A673 (cell line): Measurements from ENCODE around the gene VWA8. TPM values are rescaled to one million over a fixed set of nuclear protein-coding genes. Genes with fewer than 3 reads are reported as not detected.

Experiments used
- BruUV-seq: library from RNA; stranded (reverse); fragments of 400-500 nt; replicated peaks from 2 replicates; lab custom pipeline; 2021; lab: Mats Ljungman, UMichigan
- CTCF ChIA-PET: fragments of 300-600 bp; sonication (Branson Sonifier 250); formaldehyde crosslinking; loops from one replicate; lab custom pipeline; 2022; ENCODE audit warnings: antibody characterized with exemption; lab: Charles Lee
- POLR2A ChIA-PET: fragments of 300-600 bp; sonication (Branson Sonifier 250); formaldehyde crosslinking; loops from one replicate; lab custom pipeline; 2022; ENCODE audit warnings: antibody characterized with exemption; ENCODE audit not compliant: low non-redundant PET; lab: Charles Lee
- DNase-seq: peaks from one replicate; pipeline ENCODE4 v3.0.0-alpha.2; 2015; ENCODE audit warnings: low spot score
- H3K27ac ChIP-seq: fragments of 200-600 bp; sonication (generic); 2 replicates; pipeline ENCODE4 v1.5.1; 2016; ENCODE audit warnings: mixed run types, low read depth, mild to moderate bottlenecking, mixed read lengths, antibody characterized with exemption, low read length; ENCODE audit not compliant: poor library complexity, severe bottlenecking
- H3K27me3 ChIP-seq: fragments of 200-600 bp; sonication (generic); replicated peaks from 2 replicates; pipeline ENCODE4 v1.6.1; 2017; ENCODE audit warnings: mixed run types, low read depth, mild to moderate bottlenecking, mixed read lengths, antibody characterized with exemption, low read length; ENCODE audit not compliant: insufficient read depth, poor library complexity
- H3K36me3 ChIP-seq: fragments of 200-600 bp; sonication (generic); 2 replicates; pipeline ENCODE4 v1.6.1; 2016; ENCODE audit warnings: mixed run types, mild to moderate bottlenecking, mixed read lengths, antibody characterized with exemption, low read length; ENCODE audit not compliant: insufficient read depth, poor library complexity, severe bottlenecking
- H3K4me1 ChIP-seq: fragments of 200-600 bp; sonication (generic); 2 replicates; pipeline ENCODE4 v1.6.1; 2017; ENCODE audit warnings: mixed run types, mild to moderate bottlenecking, mixed read lengths, antibody characterized with exemption, low read length; ENCODE audit not compliant: insufficient read depth, poor library complexity, severe bottlenecking
- H3K4me3 ChIP-seq: fragments of 200-600 bp; sonication (generic); 2 replicates; pipeline ENCODE4 v1.5.1; 2016; ENCODE audit warnings: low read depth, mixed run types, mild to moderate bottlenecking, mixed read lengths, low read length; ENCODE audit not compliant: poor library complexity, severe bottlenecking
- H3K9me3 ChIP-seq: fragments of 200-600 bp; sonication (generic); 2 replicates; pipeline ENCODE4 v1.6.1; 2016; ENCODE audit warnings: mixed run types, low read depth, mild to moderate bottlenecking, mixed read lengths, antibody characterized with exemption, low read length; ENCODE audit not compliant: poor library complexity, severe bottlenecking
- EZH2 ChIP-seq: fragments of 200-600 bp; sonication (generic); IDR thresholded peaks from 2 replicates; pipeline ENCODE4 v1.6.1; 2017; ENCODE audit warnings: borderline replicate concordance, low read depth, mild to moderate bottlenecking, mixed read lengths, antibody characterized with exemption, low read length; ENCODE audit not compliant: poor library complexity, severe bottlenecking
- intact Hi-C: fragments of 100-400 bp; cut with micrococcal nuclease; formaldehyde crosslinking; loops from one replicate; pipeline ENCODE4 v1.10.0; 2022; ENCODE audit not compliant: unreplicated experiment
- total RNA-seq: library from RNA; stranded (reverse); gene quantifications from 2 replicates; pipeline ENCODE4 v1.2.3, GENCODE V29; 2021
- TF ChIP-seq, protein P1 (sequence below): fragments of 300-800, 200-600 bp; sonication (generic); conservative IDR thresholded peaks from 2 replicates; pipeline ENCODE4 v1.5.1; 2017; ENCODE audit warnings: low read depth, mild to moderate bottlenecking, antibody characterized with exemption, low read length, moderate library complexity, mixed read lengths

The VWA8 gene
- total RNA-seq, 1 experiment from 2014 or later = 18.5 TPM

GRCh38 chr13:41756198-41756880 lies 204.6 kb downstream of the VWA8 start:
- H3K27ac ChIP-seq = no peak overlapping the region
- intact Hi-C loops = no loop called here
- ChIA-PET POLR2A (no interaction called here), CTCF (no interaction called here)
- H3K9me3 ChIP-seq = no peaks in the 10 kb centered on the region
- no peak overlapping the region for H3K4me3 ChIP-seq
- H3K4me1 ChIP-seq = no peaks in the 10 kb centered on the region
- H3K36me3 ChIP-seq = no peaks in the 10 kb centered on the region
- no peak for DNase-seq
- TF ChIP-seq, protein P1, sequence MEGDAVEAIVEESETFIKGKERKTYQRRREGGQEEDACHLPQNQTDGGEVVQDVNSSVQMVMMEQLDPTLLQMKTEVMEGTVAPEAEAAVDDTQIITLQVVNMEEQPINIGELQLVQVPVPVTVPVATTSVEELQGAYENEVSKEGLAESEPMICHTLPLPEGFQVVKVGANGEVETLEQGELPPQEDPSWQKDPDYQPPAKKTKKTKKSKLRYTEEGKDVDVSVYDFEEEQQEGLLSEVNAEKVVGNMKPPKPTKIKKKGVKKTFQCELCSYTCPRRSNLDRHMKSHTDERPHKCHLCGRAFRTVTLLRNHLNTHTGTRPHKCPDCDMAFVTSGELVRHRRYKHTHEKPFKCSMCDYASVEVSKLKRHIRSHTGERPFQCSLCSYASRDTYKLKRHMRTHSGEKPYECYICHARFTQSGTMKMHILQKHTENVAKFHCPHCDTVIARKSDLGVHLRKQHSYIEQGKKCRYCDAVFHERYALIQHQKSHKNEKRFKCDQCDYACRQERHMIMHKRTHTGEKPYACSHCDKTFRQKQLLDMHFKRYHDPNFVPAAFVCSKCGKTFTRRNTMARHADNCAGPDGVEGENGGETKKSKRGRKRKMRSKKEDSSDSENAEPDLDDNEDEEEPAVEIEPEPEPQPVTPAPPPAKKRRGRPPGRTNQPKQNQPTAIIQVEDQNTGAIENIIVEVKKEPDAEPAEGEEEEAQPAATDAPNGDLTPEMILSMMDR = no peak
- TF ChIP-seq EZH2 = no peak
- no TSS peak for BruUV-seq
- H3K27me3 ChIP-seq = no peaks in the 10 kb centered on the region

DNA sequence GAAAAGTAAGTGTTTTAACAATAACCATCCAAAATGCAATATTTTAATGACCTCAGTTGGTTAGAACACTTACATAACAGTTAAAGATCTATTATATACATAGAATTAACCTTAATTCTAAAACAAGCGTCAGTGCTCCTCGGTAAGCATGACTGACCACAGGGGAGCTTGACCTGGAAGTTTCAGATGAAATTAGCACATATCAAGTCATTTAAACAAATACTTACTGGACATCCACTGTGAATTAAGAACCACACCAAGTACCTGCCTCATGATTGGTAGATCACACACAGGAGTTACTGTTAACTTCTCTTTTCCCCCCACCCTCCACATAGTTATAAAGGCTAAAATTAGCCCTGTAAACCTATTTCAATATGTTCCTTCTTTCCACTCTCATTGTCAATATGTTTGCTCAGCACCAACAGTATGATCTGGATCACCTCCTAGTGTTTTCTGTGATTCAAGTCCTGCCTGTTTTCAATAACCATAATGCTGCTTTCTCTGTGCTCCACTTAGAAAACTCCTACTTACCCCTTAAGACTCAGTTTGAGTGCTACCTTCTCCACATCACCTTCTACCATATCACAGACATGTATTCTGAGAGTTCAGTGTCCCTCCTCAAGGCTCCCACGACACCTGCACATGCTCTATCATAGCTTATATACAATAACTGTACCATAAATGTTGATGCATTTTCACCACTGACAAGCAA lies 209.0 kb downstream of the VWA8 start:
- CTCF ChIA-PET = no interaction called here
- H3K9me3 ChIP-seq = no peaks in the 10 kb centered on the region
- BruUV-seq = no TSS peak
- no peak for DNase-seq
- TF ChIP-seq EZH2 = no peak
- TF ChIP-seq, protein P1 = no peak
- no peak overlapping the region for H3K4me3 ChIP-seq
- no peaks in the 10 kb centered on the region for H3K27me3 ChIP-seq
- no peaks in the 10 kb centered on the region for H3K36me3 ChIP-seq
- no peaks in the 10 kb centered on the region for H3K4me1 ChIP-seq
- H3K27ac ChIP-seq = no peak overlapping the region
- intact Hi-C loops = no loop called here
- POLR2A ChIA-PET = no interaction called here

- Histone ChIP-seq H3K4me1 (no peaks in the 10 kb centered on the region), H3K9me3 (no peaks in the 10 kb centered on the region), H3K27ac (no peak overlapping the region), H3K27me3 (no peaks in the 10 kb centered on the region), H3K36me3 (no peaks in the 10 kb centered on the region), H3K4me3 (no peak overlapping the region)
- no peak for DNase-seq
- POLR2A ChIA-PET = no interaction called here
- no peak for TF ChIP-seq EZH2
- TF ChIP-seq, protein P1 = no peak
- intact Hi-C loops = no loop called here
- CTCF ChIA-PET = no interaction called here
- no TSS peak for BruUV-seq
Observed at GRCh38 chr13:41751277-41751676, 209.6 kb downstream of the VWA8 start.
